HepG2 (cell line): ENCODE results near the gene IFITM5. TPM values are rescaled to one million over a fixed set of nuclear protein-coding genes. Genes with fewer than 3 reads are reported as not detected.
A peak's percentile ranks its signal among the peaks of the same experiment; 100 is the strongest.
"Not testable (repeated sequence)": the region's sequence is repeated elsewhere in the genome, so short reads cannot be mapped to it uniquely, and the experiment has no call there.

Experiments used
- ELF3 ChIP-seq: IDR thresholded peaks from 2 replicates; pipeline ENCODE4 v1.6.1; 2016; ENCODE audit warnings: missing genetic modification reagents, missing compliant biosample characterization
- FOXK1 ChIP-seq: sonication (generic); formaldehyde crosslinking; IDR thresholded peaks from 2 replicates; pipeline ENCODE4 v1.4.0; 2020; ENCODE audit warnings: low read depth, missing genetic modification reagents, borderline replicate concordance
- FOXP1 ChIP-seq, 2 experiments: fragments of 450-650 bp in 1 of 2; IDR thresholded peaks; 2 replicates each; pipeline ENCODE4 v1.6.1; 2017 to 2018; ENCODE audit warnings: antibody characterized with exemption in 1 of 2
- RBAK ChIP-seq: sonication (generic); formaldehyde crosslinking; IDR thresholded peaks from 2 replicates; pipeline ENCODE4 v1.5.1; 2020; ENCODE audit warnings: mild to moderate bottlenecking, missing genetic modification reagents
- SALL1 ChIP-seq: sonication (generic); formaldehyde crosslinking; IDR thresholded peaks from 2 replicates; pipeline ENCODE4 v1.8.0; 2022; ENCODE audit warnings: mild to moderate bottlenecking, missing genetic modification reagents
- polyA plus RNA-seq, 8 experiments: library from polyadenylated mRNA; depleted of rRNA in 3 of 8; stranded (reverse) in 7 of 8; unstranded in 1 of 8; fragments of >200 nt; fragmentation: Illumina TruSeq in 4 of 8; extraction: Trizol in 4 of 8; gene quantifications; 2 replicates each; pipeline versions ENCODE4 v1.2.1 to v1.2.3, GENCODE V29; 2011 to 2016; ENCODE audit warnings: low read depth in 4 of 8, missing spikeins in 1 of 8, mixed read lengths in 1 of 8; ENCODE audit not compliant: insufficient read depth in 1 of 8
- total RNA-seq, 5 experiments: library from RNA; depleted of rRNA; stranded (reverse); fragments of >200 nt; fragmentation: Illumina TruSeq; extraction: Trizol; gene quantifications; 2 replicates each; pipeline ENCODE4 v1.2.3, GENCODE V29; 2016; ENCODE audit warnings: low read depth in 1 of 5
- TF ChIP-seq, protein P1 (sequence below), 2 experiments: sonication (generic) in 1 of 2; formaldehyde crosslinking in 1 of 2; IDR thresholded peaks; 2 replicates each; pipeline versions ENCODE4 v1.4.0 to v1.6.1; 2018 to 2020; ENCODE audit warnings: missing genetic modification reagents in 2 of 2, borderline replicate concordance in 1 of 2, low read depth in 1 of 2, mild to moderate bottlenecking in 1 of 2, missing biosample characterization in 1 of 2
- TF ChIP-seq, protein P2 (sequence below): sonication (generic); IDR thresholded peaks from 2 replicates; pipeline ENCODE4 v1.6.1; 2016; ENCODE audit warnings: low read depth, borderline replicate concordance
- TF ChIP-seq, protein P3 (sequence below): sonication (generic); formaldehyde crosslinking; IDR thresholded peaks from 2 replicates; pipeline ENCODE4 v1.5.0; 2020; ENCODE audit warnings: mild to moderate bottlenecking, missing genetic modification reagents, borderline replicate concordance
- TF ChIP-seq, protein P4 (sequence below): IDR thresholded peaks from 2 replicates; pipeline ENCODE4 v1.6.1; 2012; ENCODE audit warnings: inconsistent platforms
- TF ChIP-seq, protein P5 (sequence below): sonication (generic); formaldehyde crosslinking; IDR thresholded peaks from 2 replicates; pipeline ENCODE4 v1.8.1; 2023; ENCODE audit warnings: mild to moderate bottlenecking, moderate library complexity, missing genetic modification reagents
- TF ChIP-seq, protein P6 (sequence below): sonication (generic); formaldehyde crosslinking; IDR thresholded peaks from 2 replicates; pipeline ENCODE4 v1.4.0; 2020; ENCODE audit warnings: missing genetic modification reagents
- TF ChIP-seq, protein P7 (sequence below): sonication (generic); formaldehyde crosslinking; IDR thresholded peaks from 2 replicates; pipeline ENCODE4 v1.9.0; 2022; ENCODE audit warnings: missing genetic modification reagents, mild to moderate bottlenecking, borderline replicate concordance
- TF ChIP-seq, protein P8 (sequence below): sonication (generic); formaldehyde crosslinking; IDR thresholded peaks from 2 replicates; pipeline ENCODE4 v1.5.0; 2020; ENCODE audit warnings: mild to moderate bottlenecking, missing genetic modification reagents, moderate library complexity

IFITM5 gene
- total and polyA plus RNA-seq, 2 of the 13 experiments (the other 11 are each of a cell fraction or from before 2014, with no cell fraction given) = not detected

DNA sequence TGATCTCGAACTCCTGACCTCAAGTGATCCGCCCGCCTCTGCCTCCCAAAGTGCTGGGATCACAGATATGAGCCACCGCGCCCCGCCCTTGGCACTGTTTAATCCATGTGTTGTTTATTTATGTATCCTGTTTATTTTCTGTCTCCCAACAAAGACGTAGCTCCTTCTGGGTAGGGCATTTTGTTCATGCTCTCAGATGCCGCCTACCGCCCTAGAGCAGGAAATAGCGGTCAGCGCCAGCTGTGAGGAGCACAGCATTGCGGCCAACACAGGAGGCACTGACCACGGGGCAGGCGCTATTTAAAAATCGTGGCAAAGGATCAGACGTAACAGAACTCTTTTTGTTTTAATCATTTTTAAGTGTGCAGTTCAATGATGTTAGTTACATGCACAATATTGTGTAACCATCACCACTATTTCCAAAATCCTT is 30.6 kb downstream of the IFITM5 start (continued):
- TF ChIP-seq, protein P1, sequence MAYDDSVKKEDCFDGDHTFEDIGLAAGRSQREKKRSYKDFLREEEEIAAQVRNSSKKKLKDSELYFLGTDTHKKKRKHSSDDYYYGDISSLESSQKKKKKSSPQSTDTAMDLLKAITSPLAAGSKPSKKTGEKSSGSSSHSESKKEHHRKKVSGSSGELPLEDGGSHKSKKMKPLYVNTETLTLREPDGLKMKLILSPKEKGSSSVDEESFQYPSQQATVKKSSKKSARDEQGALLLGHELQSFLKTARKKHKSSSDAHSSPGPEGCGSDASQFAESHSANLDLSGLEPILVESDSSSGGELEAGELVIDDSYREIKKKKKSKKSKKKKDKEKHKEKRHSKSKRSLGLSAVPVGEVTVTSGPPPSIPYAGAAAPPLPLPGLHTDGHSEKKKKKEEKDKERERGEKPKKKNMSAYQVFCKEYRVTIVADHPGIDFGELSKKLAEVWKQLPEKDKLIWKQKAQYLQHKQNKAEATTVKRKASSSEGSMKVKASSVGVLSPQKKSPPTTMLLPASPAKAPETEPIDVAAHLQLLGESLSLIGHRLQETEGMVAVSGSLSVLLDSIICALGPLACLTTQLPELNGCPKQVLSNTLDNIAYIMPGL (CRISPR knock-in tag; IDR thresholded peaks at IDR 0.05; ENCODE audit: borderline replicate concordance in 1 of 2, low read depth in 1 of 2) = peak in 1 of 2 experiments; percentile 47; a peak in 2 of 4 replicates
- peak; percentile 42; the same call in 1 of the 2 replicates for TF ChIP-seq ELF3
- TF ChIP-seq, protein P2, sequence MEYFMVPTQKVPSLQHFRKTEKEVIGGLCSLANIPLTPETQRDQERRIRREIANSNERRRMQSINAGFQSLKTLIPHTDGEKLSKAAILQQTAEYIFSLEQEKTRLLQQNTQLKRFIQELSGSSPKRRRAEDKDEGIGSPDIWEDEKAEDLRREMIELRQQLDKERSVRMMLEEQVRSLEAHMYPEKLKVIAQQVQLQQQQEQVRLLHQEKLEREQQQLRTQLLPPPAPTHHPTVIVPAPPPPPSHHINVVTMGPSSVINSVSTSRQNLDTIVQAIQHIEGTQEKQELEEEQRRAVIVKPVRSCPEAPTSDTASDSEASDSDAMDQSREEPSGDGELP = peak; percentile 77; the same call in 1 of the 2 replicates
- TF ChIP-seq, protein P3, sequence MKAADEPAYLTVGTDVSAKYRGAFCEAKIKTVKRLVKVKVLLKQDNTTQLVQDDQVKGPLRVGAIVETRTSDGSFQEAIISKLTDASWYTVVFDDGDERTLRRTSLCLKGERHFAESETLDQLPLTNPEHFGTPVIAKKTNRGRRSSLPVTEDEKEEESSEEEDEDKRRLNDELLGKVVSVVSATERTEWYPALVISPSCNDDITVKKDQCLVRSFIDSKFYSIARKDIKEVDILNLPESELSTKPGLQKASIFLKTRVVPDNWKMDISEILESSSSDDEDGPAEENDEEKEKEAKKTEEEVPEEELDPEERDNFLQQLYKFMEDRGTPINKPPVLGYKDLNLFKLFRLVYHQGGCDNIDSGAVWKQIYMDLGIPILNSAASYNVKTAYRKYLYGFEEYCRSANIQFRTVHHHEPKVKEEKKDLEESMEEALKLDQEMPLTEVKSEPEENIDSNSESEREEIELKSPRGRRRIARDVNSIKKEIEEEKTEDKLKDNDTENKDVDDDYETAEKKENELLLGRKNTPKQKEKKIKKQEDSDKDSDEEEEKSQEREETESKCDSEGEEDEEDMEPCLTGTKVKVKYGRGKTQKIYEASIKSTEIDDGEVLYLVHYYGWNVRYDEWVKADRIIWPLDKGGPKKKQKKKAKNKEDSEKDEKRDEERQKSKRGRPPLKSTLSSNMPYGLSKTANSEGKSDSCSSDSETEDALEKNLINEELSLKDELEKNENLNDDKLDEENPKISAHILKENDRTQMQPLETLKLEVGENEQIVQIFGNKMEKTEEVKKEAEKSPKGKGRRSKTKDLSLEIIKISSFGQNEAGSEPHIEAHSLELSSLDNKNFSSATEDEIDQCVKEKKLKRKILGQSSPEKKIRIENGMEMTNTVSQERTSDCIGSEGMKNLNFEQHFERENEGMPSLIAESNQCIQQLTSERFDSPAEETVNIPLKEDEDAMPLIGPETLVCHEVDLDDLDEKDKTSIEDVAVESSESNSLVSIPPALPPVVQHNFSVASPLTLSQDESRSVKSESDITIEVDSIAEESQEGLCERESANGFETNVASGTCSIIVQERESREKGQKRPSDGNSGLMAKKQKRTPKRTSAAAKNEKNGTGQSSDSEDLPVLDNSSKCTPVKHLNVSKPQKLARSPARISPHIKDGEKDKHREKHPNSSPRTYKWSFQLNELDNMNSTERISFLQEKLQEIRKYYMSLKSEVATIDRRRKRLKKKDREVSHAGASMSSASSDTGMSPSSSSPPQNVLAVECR (CRISPR knock-in tag) = peak; percentile 33; the same call in 1 of the 2 replicates
- TF ChIP-seq, protein P4, sequence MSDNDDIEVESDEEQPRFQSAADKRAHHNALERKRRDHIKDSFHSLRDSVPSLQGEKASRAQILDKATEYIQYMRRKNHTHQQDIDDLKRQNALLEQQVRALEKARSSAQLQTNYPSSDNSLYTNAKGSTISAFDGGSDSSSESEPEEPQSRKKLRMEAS = peak; percentile 30; the same call in 1 of the 2 replicates
- TF ChIP-seq, protein P5, sequence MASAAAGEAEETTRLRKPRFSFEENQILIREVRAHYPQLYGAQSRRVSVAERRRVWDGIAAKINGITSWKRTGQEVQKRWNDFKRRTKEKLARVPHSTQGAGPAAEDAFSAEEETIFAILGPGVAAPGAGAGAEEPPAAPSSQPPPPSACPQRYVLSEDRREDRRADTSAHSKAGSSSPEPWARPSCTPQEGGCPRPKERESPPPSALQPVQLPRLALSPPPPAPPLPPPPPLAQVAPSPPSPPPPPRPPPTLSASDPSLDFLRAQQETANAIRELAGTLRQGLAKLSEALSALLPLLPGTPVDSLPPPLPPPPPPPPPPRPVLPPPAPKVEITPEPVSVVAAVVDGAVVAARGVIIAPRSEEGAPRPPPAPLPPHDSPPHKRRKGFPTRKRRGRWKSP (CRISPR knock-in tag) = peak; percentile 66; the same call in 1 of the 2 replicates
- TF ChIP-seq, protein P6, sequence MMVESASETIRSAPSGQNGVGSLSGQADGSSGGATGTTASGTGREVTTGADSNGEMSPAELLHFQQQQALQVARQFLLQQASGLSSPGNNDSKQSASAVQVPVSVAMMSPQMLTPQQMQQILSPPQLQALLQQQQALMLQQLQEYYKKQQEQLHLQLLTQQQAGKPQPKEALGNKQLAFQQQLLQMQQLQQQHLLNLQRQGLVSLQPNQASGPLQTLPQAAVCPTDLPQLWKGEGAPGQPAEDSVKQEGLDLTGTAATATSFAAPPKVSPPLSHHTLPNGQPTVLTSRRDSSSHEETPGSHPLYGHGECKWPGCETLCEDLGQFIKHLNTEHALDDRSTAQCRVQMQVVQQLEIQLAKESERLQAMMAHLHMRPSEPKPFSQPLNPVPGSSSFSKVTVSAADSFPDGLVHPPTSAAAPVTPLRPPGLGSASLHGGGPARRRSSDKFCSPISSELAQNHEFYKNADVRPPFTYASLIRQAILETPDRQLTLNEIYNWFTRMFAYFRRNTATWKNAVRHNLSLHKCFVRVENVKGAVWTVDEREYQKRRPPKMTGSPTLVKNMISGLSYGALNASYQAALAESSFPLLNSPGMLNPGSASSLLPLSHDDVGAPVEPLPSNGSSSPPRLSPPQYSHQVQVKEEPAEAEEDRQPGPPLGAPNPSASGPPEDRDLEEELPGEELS = peak; percentile 48; the same call in 1 of the 2 replicates
- TF ChIP-seq, protein P7, sequence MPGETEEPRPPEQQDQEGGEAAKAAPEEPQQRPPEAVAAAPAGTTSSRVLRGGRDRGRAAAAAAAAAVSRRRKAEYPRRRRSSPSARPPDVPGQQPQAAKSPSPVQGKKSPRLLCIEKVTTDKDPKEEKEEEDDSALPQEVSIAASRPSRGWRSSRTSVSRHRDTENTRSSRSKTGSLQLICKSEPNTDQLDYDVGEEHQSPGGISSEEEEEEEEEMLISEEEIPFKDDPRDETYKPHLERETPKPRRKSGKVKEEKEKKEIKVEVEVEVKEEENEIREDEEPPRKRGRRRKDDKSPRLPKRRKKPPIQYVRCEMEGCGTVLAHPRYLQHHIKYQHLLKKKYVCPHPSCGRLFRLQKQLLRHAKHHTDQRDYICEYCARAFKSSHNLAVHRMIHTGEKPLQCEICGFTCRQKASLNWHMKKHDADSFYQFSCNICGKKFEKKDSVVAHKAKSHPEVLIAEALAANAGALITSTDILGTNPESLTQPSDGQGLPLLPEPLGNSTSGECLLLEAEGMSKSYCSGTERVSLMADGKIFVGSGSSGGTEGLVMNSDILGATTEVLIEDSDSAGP = peak; percentile 35; the same call in 1 of the 2 replicates
- TF ChIP-seq, protein P8, sequence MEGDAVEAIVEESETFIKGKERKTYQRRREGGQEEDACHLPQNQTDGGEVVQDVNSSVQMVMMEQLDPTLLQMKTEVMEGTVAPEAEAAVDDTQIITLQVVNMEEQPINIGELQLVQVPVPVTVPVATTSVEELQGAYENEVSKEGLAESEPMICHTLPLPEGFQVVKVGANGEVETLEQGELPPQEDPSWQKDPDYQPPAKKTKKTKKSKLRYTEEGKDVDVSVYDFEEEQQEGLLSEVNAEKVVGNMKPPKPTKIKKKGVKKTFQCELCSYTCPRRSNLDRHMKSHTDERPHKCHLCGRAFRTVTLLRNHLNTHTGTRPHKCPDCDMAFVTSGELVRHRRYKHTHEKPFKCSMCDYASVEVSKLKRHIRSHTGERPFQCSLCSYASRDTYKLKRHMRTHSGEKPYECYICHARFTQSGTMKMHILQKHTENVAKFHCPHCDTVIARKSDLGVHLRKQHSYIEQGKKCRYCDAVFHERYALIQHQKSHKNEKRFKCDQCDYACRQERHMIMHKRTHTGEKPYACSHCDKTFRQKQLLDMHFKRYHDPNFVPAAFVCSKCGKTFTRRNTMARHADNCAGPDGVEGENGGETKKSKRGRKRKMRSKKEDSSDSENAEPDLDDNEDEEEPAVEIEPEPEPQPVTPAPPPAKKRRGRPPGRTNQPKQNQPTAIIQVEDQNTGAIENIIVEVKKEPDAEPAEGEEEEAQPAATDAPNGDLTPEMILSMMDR = peak; percentile 60
- not testable (repeated sequence) for TF ChIP-seq FOXP1 (IDR thresholded peaks at IDR 0.05)
- TF ChIP-seq FOXP1 (CRISPR knock-in tag; IDR thresholded peaks at IDR 0.05) = peak; percentile 57; the same call in 1 of the 2 replicates
- peak; percentile 55; the same call in 1 of the 2 replicates for TF ChIP-seq SALL1
- TF ChIP-seq FOXK1 (CRISPR knock-in tag) = peak; percentile 42; the same call in 1 of the 2 replicates
- TF ChIP-seq RBAK (CRISPR knock-in tag) = 0 out of 2 replicates have a peak, but pooled peaks have one; percentile 71
